Fibroblast of skin of right biceps (primary cell): ENCODE results near the gene ARID3C.
"Not testable (repeated sequence)": the region's sequence is repeated elsewhere in the genome, so short reads cannot be mapped to it uniquely, and the experiment has no call there.

Source experiments
- DNase-seq: peaks from one replicate; pipeline ENCODE4 v3.0.0-alpha.2; 2013

The ARID3C gene

GRCh38 chr9:34651876-34652601 is 23.2 kb upstream of the ARID3C start, which contains the start of gene IL11RA:
TSS of gene IL11RA (plus strand) at chr9:34652185. CDS start at chr9:34655218, 3,033 bp downstream.
- peak; percentile 85 for DNase-seq

GRCh38 chr9:34651321-34651720 is 22.5 kb upstream of the ARID3C start:
- no peak for DNase-seq

- no peak for DNase-seq
These were observed 21.9 kb upstream of the ARID3C start for GRCh38 chr9:34650816-34651215.

- DNase-seq = no peak
These were observed 19.8 kb upstream of the ARID3C start for GRCh38 chr9:34648673-34649072.

GRCh38 chr9:34647651-34648050 is 18.8 kb upstream of the ARID3C start:
- no peak for DNase-seq

- no peak for DNase-seq
These were observed 18.2 kb upstream of the ARID3C start for GRCh38 chr9:34647084-34647403.

DNA sequence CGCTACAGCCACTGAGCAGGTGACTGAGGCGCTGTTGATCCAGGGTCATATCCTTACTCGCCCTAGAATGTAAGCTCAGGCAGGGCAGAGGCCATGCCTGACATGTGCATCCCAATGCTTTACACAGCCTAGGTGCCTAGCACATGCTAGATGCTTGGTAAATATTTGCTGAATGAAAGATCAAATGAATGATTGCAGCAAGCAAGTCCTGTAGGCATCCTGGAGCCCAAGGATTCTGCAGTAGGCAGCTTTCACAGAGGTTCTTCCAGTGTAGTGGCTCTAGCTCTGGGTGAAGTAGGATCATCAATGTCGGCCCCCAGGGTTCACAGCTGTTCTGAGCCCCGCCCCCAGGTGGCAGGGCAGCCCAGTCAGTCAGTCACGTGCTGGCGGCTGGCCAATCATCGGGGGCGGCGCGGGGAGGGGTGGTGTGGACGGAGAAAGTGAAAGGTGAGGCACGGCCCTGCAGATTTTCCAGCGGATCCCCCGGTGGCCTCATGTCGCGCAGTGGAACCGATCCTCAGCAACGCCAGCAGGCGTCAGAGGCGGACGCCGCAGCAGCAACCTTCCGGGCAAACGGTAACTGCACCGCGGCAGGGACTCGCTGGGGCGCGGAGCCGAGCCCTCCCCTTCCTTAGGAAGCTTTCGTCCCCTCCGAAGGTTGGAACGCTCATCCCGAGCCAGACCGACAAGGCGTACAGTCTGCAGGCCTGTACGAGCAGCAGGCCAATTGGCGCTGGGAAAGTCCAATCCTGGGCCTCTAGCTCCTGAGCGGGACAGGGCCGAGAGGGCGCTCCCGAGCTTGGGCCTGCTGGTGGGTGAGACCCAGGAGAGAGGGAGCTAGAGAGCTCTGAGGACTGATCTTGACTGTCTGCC is 17.6 kb upstream of the ARID3C start, which contains the start of gene GALT:
GALT (plus strand) TSS at position 465 of the 873 bp plus-strand sequence; CDS start at position 495, 30 bp downstream.
- peak; percentile 86 for DNase-seq

DNA sequence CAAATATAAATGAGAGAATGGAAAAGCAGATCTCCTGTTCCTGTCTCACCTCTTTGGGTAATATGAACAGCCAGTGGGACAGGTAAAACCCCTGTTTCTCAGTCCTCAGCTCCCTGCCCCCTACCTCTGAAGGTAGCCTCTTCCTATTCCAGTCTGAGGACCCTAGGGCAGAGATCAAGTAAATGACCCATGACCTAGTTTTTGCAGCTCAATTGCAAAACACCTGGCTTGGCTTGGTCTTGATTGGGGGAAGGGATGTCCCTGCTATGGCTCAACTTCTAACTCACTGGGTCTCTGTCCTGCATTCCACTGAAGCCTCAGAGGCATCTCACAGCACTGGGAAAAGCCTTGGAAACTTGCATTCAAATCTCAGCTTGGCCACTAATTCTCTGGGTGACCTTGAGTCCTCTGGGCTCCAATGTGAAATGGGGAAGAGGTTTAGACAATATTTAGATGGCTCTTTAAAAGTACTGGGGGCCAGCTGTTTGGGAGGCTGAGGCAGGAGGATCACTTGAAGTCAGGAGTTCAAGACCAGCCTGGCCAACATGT is 16.0 kb upstream of the ARID3C start:
- no peak for DNase-seq

DNA sequence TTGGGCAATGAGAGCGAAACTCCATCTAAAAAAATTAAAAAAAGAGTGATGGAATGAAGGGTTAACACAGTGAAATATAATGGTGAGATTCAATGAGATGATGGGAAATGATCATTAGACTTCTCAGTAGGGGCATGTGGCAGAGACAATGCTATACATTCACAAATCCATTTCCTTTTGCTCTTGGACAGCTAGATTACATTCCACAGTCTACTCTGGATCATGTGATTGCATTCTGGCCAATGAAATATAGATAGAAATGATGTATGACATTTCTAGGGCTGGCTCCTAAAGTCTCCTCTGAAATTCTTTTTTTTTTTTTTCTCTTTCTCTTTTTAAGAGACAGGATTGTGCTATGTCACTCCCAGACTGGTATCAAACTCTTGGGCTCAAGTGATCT is 13.8 kb upstream of the ARID3C start:
- DNase-seq = no peak

DNA sequence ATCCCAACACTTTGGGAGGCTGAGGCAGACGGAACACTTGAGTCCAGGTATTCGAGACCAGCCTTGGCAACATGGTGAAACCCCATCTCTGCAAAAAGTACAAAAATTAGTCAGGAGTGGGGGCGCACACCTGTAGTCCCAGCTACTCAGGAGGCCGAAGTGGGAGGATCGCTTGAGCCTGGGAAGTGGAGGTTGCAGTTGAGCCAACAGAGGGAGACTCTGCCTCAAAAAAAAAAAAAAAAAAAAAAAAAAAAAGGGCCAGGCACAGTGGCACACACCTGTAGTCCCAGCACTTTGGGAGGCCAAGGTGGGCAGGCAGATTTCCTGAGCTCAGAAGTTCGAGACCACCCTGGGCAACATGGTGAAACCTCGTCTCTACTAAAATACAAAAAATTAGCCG is 10.5 kb upstream of the ARID3C start:
- not testable (repeated sequence) for DNase-seq

GRCh38 chr9:34638138-34638445 is 9.2 kb upstream of the ARID3C start:
- DNase-seq = no peak

DNA sequence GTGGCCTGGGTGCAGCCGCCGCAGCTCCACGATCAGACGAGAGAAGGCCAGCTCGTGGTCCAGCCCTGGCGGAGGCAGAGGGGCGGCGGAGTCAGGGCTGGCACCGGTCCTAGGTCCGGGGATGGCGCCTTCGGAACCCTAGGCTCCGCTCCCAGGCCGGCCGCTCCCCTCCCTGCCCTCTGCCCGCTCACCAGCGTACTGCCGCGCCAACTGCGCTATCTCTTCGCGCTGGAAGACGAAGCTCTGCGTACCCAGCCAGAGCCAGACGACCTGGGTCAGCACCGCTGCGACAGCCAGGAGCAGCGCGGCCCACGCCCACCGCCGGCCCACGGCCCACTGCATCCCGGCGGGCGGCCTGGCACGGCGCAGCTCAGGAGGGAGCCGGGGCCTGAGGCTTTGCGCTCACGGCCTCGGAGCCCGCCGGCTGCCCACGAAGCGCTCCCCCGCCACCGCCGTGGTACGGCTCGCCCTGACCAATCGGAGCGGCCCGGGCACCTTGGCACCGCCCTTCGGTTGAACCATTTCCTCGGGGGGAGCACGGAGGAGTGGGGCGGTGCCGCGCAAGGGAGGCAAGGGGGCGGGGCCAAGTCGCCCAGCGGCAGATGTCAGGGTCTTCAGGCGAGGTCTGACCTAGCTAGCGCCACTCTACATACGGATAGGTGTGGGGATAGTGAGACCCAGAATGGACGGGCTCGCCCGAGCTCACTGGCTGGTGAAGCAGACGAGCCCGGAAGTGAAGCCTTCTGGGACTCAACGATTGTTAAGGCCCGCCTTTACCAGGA is 8.7 kb upstream of the ARID3C start, which contains the start of gene SIGMAR1:
SIGMAR1 (minus strand) TSS at position 432 of the 782 bp plus-strand sequence; CDS start at position 342, 90 bp downstream.
- DNase-seq = peak; percentile 95

GRCh38 chr9:34636791-34637355 is 8.0 kb upstream of the ARID3C start:
- no peak for DNase-seq

- no peak for DNase-seq
These were observed 6.7 kb upstream of the ARID3C start for GRCh38 chr9:34635556-34635955.

DNA sequence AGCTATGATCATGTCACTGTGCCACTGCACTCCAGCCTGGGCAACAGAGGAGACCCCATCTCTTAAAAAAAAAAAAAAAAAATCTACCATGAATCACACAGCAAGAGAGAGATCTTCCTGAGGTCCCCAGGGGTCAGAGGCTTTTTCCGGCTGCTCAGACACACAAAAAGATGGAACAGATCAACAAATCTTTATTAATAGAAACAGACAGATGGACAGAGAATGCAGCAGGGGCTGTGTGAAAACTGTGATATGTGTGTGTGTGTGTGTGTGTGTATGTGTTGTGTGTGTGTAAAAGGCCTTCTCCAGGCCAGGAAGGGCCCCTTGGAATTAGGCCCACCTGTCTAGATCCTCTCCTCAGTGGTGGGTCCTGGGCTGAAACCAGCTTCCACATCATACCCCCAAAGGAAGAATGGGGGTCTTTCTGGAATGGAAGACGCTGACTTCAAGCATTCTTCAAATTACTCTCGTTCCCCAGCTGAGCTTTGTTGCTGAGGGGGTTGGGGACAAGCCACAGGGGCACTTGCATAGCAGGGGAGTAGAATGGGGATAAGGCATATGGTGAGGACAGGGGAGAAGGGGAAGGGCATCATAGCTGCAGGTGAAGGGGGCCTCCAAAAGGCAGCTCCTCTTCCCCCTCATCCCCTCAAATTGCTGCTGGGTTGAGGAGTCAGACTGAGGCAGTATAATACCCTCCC is 5.8 kb upstream of the ARID3C start:
- DNase-seq = no peak

- peak; percentile 53 for DNase-seq
These were observed 5.1 kb upstream of the ARID3C start for GRCh38 chr9:34633851-34634550.

GRCh38 chr9:34633166-34633565 is 4.3 kb upstream of the ARID3C start:
- no peak for DNase-seq

DNA sequence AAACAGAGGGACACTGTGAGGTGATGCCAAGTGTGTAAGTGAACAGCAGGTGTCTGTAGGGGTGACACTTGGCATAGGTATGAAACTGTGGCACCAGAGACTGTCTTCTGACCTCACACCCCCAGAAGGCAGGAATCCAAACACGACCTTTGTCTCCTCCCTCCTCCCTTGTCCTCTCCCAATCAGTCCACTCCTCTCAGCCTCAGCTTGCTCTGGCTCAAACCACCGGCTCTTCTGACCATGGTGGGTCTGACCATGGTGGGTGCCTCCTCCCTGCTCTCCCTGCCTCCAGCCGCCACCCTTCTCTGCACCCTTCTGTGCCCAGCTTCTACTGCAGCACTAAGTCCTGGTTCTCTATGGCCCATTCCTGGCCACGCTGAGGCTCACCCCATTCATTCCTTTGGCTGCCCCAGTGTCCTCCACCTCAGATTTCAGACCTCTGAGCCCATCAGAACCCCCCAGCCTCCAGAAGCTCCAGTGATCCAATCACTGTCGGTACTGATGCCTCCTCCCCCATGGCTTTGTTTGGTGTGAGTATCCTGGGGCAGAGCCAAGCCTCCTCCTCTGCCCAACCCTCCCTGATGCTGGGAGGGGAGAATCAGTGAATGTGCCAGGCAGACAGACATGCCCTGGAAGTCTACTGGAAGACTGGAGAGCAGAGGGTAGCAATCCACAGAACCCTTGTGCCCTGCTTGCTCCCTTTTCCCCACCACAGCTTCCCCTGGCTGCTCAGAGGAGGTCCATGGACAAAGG is 1.7 kb upstream of the ARID3C start:
- no peak for DNase-seq

DNA sequence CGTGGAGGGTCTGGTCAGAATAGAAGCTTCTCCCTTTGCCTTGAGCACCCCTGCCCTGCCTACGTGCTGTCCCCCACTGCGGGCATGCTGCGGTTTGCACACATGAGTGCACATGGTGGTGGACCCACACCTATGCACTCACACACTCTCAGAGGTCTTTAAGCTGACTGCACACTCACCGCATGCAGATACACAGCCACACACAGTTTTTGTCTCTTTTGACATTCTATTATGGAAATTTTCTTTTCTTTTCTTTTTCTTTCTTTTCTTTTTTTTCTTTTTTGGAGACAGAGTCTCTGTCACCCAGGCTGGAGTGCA is 584 bp upstream of the ARID3C start:
- DNase-seq = no peak

DNA sequence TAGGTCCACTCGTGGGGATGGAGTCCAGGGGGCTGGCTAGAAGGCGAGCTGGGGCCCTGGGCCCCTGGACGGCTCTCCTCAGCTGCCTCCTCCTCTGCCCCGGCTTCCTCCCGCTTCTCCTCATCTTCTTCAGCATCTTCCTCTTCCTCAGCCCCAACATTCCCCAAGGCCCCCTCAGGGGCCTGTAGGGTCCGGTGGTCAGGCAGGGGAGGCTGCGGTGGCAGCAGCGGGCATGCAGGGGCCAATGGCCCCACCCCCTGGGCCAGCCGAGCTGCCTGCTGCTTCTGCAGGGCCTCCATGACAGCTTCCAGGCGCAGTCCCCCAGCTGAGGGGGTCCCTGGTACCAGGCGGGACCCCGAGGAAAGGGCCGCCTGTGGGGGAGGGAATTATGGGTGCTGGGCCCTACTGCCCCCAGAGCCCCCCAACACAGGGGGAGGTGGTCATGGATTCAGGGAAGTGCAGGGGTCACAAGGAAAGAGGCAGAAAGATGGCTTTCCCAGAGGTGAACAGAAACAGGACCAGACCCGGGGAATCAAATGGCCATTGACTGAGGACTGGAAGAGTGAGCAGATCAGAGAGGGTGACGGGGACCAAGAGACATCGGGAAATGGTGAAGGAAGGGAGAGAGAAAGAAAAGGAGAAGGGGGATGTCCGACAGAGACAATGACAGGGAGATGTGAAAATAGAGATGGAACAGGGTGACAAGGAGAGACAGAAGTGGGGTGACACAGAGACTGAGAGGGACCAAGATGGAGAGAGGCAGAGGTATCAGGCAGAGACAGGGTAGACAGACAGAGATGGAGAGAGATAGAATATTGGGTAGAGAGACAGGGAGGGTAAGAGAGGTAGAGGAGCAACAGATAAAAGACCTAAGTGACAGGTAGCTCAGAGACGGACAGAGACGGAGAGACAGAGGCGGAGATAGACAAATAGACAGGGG is 880 bp downstream of the ARID3C start:
- DNase-seq = no peak
